GM19023 (cell line): ENCODE measurements around the gene GRK2.
A peak's percentile ranks its signal among the peaks of the same experiment; 100 is the strongest.
"Not testable (repeated sequence)": the region's sequence is repeated elsewhere in the genome, so short reads cannot be mapped to it uniquely, and the experiment has no call there.

Experiments
- ATAC-seq: cut with Tn5 transposase; IDR thresholded peaks from one replicate; pipeline ENCODE4 v1.9.1; 2021; ENCODE audit warnings: mild to moderate bottlenecking, moderate library complexity; ENCODE audit not compliant: unreplicated experiment

GRK2 gene

GRCh38 chr11:67253872-67254624 is 12.2 kb upstream of the GRK2 start:
- no peak for ATAC-seq

GRCh38 chr11:67254798-67255197 is 11.5 kb upstream of the GRK2 start:
- no peak for ATAC-seq

DNA sequence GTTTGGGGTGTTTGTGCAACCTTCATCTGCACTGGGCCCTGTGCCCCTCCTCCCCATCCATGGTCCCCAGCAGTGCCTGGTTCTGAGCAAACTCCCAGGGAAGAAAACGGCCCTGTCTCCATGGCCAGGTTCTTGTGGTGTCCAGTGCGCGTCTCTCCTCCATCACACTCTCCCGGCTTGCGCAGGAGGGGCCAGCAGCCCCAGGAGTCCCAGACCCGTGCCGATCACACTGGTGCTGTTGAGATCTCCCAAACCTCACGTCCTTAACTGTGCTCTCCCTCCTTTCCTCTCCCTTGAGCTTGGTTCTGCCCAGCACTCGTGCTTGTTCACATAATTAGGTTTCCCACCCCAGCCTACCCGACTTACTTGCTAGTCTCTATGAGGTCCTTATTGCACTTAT is 10.9 kb upstream of the GRK2 start:
- ATAC-seq = no peak

- ATAC-seq = no peak
Measured at GRCh38 chr11:67255864-67256263, 10.4 kb upstream of the GRK2 start.

DNA sequence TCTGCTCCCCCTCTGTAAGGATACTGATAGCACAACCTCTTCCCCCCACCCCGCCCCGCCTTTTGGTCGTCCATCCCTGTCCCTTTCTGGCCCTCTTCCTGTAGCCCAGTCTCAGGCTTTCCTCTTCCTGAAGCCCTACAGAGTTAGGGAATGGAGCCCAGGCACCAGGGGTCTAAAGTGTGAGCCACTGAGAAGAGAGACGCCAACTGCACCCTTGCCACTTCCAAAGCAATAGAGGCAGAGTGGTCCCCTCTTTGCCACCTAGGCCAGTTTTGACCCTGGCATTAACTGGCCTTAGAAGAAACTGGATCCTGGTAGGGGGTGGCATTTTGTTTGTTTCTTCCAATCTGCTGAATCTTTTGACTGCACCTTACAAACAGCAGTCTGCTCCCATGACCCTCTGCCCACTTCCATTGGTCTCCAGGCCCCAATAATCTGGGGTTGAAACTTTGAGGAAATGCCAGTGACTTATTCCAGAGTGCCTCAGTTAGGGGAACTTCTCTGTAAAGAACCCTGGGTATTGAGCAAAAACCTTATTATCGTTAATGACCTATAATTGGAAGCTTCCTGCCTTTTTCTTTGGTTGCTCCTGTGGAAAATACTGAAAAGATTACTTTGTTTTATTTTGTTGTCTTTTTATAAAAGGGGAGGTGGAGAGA is 9.7 kb upstream of the GRK2 start:
- ATAC-seq = no peak

GRCh38 chr11:67260406-67260805 is 5.9 kb upstream of the GRK2 start:
- no peak for ATAC-seq

DNA sequence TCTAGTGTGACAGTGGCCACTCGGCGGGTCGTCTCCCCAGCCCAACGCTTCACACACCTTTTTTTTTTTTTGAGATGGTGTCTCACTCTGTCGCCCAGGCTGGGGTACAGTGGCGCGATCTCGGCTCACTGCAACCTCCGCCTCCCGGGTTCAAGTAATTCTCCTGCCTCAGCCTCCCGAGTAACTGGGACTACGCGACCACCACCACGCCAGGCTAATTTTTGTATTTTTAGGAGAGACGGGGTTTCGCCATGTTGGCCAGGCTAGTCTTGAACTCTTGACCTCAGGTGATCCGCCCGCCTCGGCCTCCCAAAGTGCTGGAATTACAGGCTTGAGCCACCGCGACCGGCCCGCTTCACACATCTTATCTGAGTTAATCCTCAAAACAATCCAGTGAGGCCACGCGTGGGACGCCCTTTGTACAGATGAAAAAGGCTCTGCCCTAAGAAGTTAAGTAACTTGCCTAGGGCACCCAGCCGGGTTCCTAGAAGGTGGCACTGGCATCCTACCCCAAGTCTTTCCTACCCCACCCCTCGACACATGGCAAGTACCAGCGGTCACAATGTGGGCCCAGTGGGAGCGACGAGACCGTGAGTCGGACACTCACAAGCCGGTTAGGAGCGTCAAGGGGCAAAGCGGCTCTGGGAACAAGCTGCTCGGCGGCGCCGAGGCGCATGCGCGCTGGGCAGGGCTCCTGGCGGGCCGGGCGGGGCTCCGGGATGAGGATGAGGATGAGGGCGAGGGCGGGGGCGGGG is 5.2 kb upstream of the GRK2 start:
- not testable (repeated sequence) for ATAC-seq

- no peak for ATAC-seq
Measured at GRCh38 chr11:67261640-67261945, 4.7 kb upstream of the GRK2 start.

DNA sequence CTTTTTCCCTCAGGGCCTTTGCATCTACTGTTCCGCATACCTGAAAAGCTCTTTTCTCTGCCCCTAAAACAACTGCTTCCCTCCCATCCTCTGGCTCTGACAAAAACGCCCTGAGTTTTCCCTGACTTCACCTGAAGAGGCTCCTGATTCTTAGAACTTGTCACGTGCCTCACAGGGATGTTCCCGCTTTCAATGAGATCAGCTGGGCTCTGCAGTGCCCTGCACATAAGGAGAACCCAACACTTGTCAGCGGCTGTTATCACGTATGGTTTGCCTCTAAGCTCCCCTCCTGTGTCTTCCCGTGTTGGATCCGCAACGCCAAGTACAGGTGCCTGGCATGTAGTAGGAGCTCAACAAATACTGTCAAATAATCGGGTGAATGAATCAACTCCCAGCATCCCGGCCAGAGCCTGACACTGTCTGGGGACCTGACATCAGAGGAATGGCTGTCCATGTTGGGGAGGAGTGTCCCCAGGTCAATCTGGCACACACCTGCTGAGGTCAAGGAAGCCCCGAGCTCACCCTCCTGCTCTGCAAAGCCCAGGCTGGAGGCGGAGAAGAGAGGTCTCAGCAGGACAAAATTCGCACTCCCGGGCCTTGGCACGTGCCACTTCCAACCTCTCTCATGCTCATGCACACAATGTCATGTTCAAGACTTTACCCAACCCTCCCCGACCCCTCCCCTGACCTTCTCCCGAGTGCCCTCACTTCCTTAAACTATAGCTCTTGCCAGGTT is 4.2 kb upstream of the GRK2 start:
- ATAC-seq = no peak

DNA sequence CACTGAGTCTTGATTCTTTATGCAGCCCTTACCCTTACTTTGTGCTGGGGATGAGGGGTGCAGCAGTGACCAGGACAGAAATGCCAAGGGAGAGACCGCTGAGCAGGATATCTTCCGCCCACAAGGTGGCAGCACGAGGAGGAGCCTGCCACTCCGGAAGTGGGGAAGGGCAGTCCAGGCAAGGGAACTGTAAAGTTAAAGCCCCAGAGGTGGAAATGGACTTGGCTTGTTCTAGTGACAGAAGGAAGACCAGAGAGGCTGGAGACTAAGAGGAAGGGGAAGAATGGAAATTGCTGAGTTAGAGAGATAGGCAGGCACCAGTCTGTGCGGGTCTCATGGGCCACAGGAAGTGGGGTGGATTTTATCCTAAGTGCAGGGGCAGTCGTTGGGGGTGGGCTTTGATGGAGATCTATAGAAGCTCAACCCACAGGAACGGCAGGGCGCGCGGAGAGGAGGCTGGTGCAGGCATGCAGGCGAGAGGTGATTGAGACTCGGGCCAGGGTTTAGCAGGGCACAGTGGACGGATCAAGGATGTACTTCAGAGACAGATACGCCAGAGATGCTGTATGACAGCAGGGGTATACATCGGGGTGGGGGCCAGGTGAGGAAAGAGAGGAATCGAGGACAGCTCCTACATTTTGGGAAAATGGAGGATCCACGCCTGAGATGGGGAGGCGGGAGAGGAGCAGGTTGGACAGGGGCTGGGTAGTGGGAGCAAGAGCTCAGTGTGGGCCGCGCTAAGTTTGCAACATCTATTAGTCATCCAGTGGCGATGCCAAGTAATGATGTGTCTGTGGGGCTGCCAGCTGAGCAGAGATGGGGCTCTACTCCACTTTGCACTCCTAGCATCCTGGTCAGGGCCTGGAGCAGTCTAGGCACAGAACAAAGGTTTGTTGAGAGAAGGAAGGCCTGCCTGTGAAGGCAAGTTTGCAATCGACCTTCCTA is 3.3 kb upstream of the GRK2 start:
- no peak for ATAC-seq

- ATAC-seq = no peak
Measured at GRCh38 chr11:67264260-67264659, 2.0 kb upstream of the GRK2 start.

- no peak for ATAC-seq
Measured at GRCh38 chr11:67264877-67265632, 1.2 kb upstream of the GRK2 start.

GRCh38 chr11:67265633-67266448 is 432 bp upstream of the GRK2 start:
- no peak for ATAC-seq

DNA sequence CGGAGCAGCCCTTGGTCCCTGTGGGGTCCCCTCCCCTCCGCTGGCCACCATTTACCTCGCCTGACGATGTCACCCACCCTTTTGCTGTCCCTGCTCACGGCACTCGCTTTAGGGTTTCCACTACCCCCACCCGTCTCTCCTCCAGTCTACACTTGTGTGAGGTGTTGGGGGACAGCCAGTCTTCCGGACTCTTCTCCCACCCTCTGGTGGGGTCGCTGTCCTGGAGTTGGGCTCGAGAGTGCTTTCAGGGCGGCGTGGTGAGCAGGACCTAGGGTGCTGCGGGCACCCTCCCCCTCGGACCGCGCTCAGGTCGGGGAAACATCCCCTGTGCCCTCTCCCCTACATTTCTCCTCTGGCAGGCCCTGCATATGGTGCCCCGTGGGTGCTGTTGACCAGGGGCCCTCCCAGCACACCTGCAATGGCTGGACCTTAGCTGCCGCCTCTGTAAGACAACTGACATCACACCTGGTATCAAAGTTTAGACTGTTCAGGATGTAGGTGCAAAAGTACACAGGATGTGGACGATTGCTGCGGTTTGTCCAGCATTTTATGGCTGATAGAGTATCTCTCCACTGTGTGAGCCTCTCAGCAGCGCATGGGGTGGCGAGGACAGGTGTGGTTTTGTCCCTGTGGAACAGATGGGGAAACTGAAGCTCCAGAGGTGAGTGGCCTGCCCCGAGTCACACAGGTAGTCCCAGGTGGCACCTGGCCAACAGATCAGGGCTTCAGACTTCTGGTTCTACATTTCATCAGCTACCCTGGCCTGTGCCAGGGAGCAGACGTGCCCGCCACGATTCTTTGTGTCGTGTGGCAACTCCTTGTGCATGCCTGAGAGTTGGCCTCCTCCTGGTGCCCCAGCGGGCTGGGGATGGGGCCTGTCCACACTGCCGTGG is 1.2 kb downstream of the GRK2 start:
- ATAC-seq = no peak

GRCh38 chr11:67268081-67268961 is 2.0 kb downstream of the GRK2 start:
- ATAC-seq = peak; percentile 43

- ATAC-seq = no peak
Measured at GRCh38 chr11:67268962-67269268, 2.6 kb downstream of the GRK2 start.
